HG03139 (cell line): Measurements from ENCODE around the gene NFATC2.
"Not testable (repeated sequence)": the region's sequence is repeated elsewhere in the genome, so short reads cannot be mapped to it uniquely, and the experiment has no call there.

Source experiments
- ATAC-seq: cut with Tn5 transposase; IDR thresholded peaks from one replicate; pipeline ENCODE4 v1.9.1; 2021; ENCODE audit not compliant: unreplicated experiment

Gene NFATC2

DNA sequence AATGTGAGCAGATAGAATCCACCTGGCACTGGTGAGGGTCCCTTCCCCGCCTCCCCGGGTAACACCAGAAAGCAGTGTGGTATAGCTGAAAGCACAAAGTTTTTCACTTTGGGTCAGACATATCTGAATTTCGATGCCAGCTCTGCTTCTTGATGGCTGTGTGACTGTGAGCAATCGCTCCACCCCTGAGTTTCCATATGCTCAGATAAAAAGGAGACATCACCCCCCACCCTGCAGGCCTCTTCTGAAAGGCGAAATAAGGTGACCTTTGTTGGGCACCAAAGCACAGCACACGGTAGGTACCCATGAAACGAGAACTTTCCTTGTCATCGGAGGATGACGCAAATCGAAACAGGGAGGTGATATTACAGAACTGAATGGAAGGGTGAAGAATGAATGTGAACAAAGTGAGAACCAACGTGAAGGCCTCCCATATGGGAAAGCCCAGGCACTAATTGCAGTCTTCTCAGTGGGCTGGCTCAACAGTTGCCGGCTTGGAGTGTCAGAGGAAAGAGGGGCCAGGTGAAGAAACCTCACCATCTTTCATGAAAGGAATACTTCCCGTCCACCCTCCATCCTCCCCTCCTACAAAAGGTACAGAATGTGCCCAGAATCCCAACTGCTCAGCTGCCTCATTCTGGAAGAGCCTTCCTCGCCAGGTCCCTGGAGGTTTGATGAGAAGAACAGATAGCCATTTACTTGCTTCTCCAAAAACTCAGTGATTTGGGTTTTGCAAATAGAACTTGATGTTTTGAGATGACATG, 61.8 kb downstream of the NFATC2 start:
- ATAC-seq: peak; percentile 61

DNA sequence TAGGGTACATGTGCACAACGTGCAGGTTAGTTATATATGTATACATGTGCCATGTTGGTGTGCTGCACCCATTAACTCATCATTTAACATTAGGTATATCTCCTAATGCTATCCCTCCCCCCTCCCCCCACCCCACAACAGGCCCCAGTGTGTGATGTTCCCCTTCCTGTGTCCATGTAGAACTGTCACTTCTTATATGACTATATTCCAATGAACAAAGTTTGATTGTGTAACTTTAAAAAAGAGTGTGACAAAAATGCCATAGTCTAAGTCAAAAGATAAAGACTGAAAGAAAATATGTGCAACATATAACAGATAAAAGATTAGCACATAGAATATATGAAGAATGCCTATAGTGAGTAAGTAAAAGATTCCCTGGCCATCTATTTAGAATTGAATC, 66.4 kb downstream of the NFATC2 start:
- not testable (repeated sequence) for ATAC-seq

GRCh38 chr20:51473771-51474170, 68.7 kb downstream of the NFATC2 start:
- no peak for ATAC-seq

DNA sequence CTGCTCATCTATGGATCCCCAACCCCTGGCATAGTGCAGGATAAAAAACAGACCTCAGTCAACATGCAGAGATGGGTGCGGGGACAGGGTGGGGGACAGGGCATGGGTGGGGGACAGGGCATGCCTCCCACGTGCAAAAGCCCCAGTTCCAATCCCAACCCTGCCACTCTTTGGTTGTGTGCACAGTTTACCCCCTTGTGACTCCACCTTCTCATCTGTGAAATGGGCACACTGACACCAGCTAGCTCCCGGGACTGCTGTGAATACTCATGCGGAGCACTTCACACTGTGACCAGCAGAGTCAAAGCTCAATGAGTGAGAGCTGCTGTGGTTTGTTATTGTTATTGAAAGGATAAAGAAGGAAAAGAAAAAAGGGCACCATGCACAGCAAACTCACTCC, 69.3 kb downstream of the NFATC2 start:
- no peak for ATAC-seq

DNA sequence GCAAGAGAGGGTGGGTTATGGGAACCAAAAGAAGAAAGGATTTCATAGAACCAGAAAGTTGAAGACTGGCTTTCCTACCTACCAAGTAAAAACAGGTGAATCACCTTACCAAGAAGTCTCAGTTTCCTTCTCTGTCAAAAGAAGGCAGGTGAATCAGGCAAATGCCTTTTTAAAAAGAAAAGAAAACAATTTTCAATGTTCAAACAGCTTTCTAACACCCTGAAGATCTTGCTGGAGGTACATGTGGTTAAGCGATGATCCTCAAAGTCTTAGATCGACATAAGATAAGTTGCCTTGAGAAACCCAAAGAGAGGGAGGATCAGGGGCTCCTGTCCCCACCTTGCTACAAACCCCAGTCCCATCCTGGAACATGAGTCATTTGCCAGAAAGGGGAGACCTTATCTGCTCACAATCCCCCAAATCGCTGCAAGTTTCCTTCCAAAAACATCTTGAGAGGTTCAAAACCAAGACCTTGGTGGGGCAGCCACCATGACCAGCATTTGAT, 71.6 kb downstream of the NFATC2 start:
- no peak for ATAC-seq

- ATAC-seq: no peak
These were observed 72.1 kb downstream of the NFATC2 start for GRCh38 chr20:51470499-51470820.

GRCh38 chr20:51469578-51470498, 72.7 kb downstream of the NFATC2 start:
- ATAC-seq: no peak

- no peak for ATAC-seq
These were observed 73.5 kb downstream of the NFATC2 start for GRCh38 chr20:51469046-51469445.

GRCh38 chr20:51468636-51469035, 73.9 kb downstream of the NFATC2 start:
- no peak for ATAC-seq

GRCh38 chr20:51467956-51468626, 74.4 kb downstream of the NFATC2 start:
- no peak for ATAC-seq

DNA sequence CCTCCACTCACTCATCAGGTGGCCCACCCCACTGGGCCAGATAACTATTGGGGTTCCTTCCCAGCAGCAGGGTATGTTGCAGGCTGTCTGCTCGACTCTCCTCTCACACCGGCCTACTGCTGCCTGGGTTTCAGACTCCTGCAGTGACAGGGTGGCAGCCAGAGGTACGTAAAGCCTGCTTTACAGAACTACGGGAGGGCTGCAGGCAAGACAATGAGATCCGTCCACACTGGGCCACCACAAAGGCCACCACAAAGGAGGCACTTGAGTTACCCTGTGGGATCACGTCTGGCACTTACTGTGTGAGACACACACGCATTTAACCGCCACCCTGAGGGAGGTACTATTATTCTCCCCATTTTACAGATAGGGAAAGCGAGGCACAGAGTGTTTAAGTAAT, 78.5 kb downstream of the NFATC2 start:
- ATAC-seq: no peak

- no peak for ATAC-seq
These were observed 79.0 kb downstream of the NFATC2 start for GRCh38 chr20:51463560-51463959.

- ATAC-seq: no peak
These were observed 79.8 kb downstream of the NFATC2 start for GRCh38 chr20:51462566-51463276.

DNA sequence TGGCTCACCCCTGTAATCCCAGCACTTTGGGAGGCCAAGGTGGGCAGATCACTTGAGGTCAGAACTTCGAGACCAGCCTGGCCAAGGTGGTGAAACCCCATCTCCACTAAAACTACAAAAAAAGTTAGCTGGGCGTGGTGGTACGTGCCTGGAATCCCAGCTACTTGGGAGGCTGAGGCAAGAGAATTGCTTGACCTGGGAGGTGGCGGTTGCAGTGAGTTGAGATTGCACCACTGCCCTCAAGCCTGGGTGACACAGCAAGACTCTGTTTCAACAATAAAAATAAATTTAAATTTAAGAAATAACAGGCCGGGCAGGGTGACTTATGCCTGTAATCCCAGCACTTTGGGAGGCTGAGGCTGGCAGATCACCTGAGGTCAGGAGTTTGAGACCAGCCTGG, 80.7 kb downstream of the NFATC2 start:
- not testable (repeated sequence) for ATAC-seq

- ATAC-seq: no peak
These were observed 81.2 kb downstream of the NFATC2 start for GRCh38 chr20:51461306-51461705.

DNA sequence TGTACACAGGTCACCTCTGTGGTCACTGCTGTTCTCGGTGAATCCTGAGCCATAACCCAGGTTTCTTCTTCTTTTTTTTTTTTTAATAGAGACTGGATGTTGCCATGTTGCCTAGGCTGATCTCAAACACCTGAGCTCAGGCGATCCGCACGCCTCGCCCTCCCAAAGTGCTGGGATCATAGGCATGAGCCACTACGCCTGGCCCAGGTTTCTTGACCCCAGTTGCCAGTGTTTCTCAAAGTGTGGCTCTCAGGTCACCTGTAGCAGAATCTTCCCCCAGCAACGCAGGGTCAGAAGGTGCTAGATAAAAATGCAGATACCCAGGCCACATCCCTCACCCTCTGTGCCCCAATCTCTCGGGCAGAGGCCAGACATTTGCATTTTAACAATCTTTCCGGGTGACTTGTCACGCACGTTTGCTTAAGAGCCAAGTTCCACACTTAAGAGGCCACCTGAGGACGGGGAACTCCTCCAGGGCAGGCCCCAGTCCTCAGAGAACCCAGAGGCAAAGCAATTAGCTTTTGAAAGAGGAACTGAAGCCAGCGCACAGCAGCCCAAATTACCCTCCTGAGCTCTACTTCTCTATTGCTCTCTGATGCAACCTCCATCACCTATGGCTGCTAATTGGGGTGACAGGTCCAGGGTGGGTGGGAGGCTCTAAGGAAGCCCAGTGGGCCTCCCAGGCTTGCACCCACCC, 81.8 kb downstream of the NFATC2 start:
- ATAC-seq: peak; percentile 96

- ATAC-seq: no peak
These were observed 82.4 kb downstream of the NFATC2 start for GRCh38 chr20:51460163-51460562.

DNA sequence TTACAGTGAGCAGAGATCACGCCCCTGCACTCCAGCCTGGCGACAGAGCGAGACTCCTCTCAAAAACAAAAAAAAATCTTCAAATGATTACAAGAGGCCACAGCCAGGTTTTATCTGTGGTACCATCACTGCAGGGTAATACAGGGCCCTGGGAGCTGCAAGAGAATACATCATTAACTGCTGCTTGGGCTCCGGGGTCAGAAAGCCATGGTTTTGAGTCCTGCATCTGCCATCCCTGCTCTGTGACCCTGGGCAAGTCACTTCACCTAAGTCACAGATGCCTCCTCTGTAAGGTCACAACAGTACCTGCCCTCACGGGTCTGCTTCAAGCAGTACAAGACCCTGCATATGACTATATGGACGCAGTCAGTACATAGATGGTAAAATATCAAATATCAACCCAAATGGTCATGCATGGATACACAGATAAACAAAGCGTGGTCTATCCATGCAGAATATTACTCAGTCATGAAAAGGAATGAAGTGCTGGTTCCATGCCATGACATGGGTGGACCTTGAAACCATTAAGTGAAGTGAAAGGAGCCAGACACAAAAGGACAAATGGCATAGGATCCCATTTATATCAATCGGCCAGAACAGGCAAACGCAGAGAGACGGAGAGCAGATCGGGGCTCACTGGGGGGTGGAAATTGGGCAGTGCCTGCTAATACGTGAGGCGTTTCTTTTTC, 83.6 kb downstream of the NFATC2 start:
- ATAC-seq: no peak

DNA sequence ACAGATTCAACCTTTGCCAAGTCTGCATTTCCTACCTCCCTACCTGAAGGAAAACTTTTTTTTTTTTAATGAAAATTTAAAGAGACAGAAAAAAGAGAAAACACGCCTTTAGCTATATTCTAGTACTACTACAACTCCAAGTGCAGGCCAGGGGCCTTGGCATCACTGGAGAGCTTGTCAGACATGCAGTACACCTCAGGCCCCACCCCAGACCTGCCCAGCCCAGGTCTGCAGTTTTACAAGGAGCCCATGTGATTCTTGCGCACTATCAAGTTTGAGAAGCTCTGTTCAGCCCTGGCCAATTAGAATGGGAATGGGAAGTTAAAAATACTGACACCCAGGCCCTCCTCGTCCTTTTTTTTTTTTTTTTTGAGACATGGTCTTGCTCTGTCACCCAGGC, 85.0 kb downstream of the NFATC2 start:
- ATAC-seq: no peak
